Parathyroid adenoma (tissue), 2 donors: Measurements from ENCODE around the gene CILP.
A peak's percentile ranks its signal among the peaks of the same experiment; 100 is the strongest.

Source experiments
- H2AFZ ChIP-seq: fragments of 300-600 bp; sonication (generic); one replicate; pipeline ENCODE4 v1.7.0; 2017; ENCODE audit warnings: antibody characterized with exemption, mild to moderate bottlenecking
- H3K27ac ChIP-seq: fragments of 300-600 bp; sonication (generic); one replicate; pipeline ENCODE4 v1.7.0; 2017
- H3K27me3 ChIP-seq: fragments of 300-600 bp; sonication (generic); one replicate; pipeline ENCODE4 v1.7.0; 2017; ENCODE audit warnings: low read length; ENCODE audit not compliant: control insufficient read depth, insufficient read depth
- H3K36me3 ChIP-seq: fragments of 300-600 bp; sonication (generic); one replicate; pipeline ENCODE4 v1.7.0; 2017; ENCODE audit warnings: low read length; ENCODE audit not compliant: control insufficient read depth, insufficient read depth
- H3K4me1 ChIP-seq: fragments of 300-600 bp; sonication (generic); one replicate; pipeline ENCODE4 v1.7.0; 2017; ENCODE audit warnings: control low read depth
- H3K4me2 ChIP-seq: fragments of 300-600 bp; sonication (generic); one replicate; pipeline ENCODE4 v1.7.0; 2017; ENCODE audit warnings: low read length
- H3K4me3 ChIP-seq: fragments of 300-600 bp; sonication (generic); one replicate; pipeline ENCODE4 v1.7.0; 2017; ENCODE audit warnings: low read depth, low read length
- H3K79me2 ChIP-seq: fragments of 300-600 bp; sonication (generic); one replicate; pipeline ENCODE4 v1.7.0; 2017; ENCODE audit warnings: control low read depth
- H3K9ac ChIP-seq: fragments of 300-600 bp; sonication (generic); one replicate; pipeline ENCODE4 v1.7.0; 2017; ENCODE audit warnings: mild to moderate bottlenecking
- H3K9me3 ChIP-seq: fragments of 300-600 bp; sonication (generic); one replicate; pipeline ENCODE4 v1.7.0; 2017; ENCODE audit warnings: low read length; ENCODE audit not compliant: control insufficient read depth
- CTCF ChIP-seq: fragments of 300-600 bp; sonication (generic); IDR thresholded peaks from one replicate; pipeline ENCODE4 v1.7.0; 2017; ENCODE audit warnings: antibody characterized with exemption, mild to moderate bottlenecking
- donor health status: primary hyperparathyroidism.

Gene CILP

GRCh38 chr15:65210770-65211481, at the start of gene CILP:
TSS of gene CILP (minus strand) at chr15:65211473. CDS start at chr15:65209755, 1,718 bp downstream.
- H3K4me3 ChIP-seq: no peak within 1 kb of the TSS
- H2AFZ ChIP-seq: peak within 1 kb of the TSS; percentile 42
- no peaks in the 10 kb centered on the region for H3K27me3 ChIP-seq
- peak within 1 kb of the TSS; percentile 62 for H3K27ac ChIP-seq
- peaks cover 25% of the 10 kb centered on the region for H3K4me1 ChIP-seq
- H3K4me2 ChIP-seq: no peak within 1 kb of the TSS
- TF ChIP-seq CTCF: no peak
- H3K9me3 ChIP-seq: no peaks in the 10 kb centered on the region
- H3K79me2 ChIP-seq: no peaks in the 10 kb centered on the region
- H3K36me3 ChIP-seq: no peaks in the 10 kb centered on the region
- no peak within 1 kb of the TSS for H3K9ac ChIP-seq

- Histone ChIP-seq H3K79me2 (no peaks in the 10 kb centered on the region), H3K27me3 (no peaks in the 10 kb centered on the region), H3K9me3 (no peaks in the 10 kb centered on the region), H3K9ac (no peak overlapping the region), H3K27ac (no peak overlapping the region), H3K4me1 (no peaks in the 10 kb centered on the region), H2AFZ (no peak overlapping the region), H3K36me3 (no peaks in the 10 kb centered on the region), H3K4me3 (no peak overlapping the region), H3K4me2 (no peak overlapping the region)
- no peak for TF ChIP-seq CTCF
Observed at GRCh38 chr15:65260968-65261367, 49.7 kb upstream of the CILP start.

GRCh38 chr15:65259367-65259797, 48.1 kb upstream of the CILP start:
- Histone ChIP-seq H3K36me3 (no peaks in the 10 kb centered on the region), H3K79me2 (no peaks in the 10 kb centered on the region), H3K27ac (no peak overlapping the region), H3K4me1 (no peaks in the 10 kb centered on the region), H3K4me3 (no peak overlapping the region), H3K9ac (no peak overlapping the region), H3K27me3 (no peaks in the 10 kb centered on the region), H3K9me3 (no peaks in the 10 kb centered on the region), H2AFZ (no peak overlapping the region), H3K4me2 (no peak overlapping the region)
- TF ChIP-seq CTCF: no peak

GRCh38 chr15:65258375-65259262, 47.3 kb upstream of the CILP start:
- Histone ChIP-seq H3K27ac (no peak overlapping the region), H3K4me1 (no peaks in the 10 kb centered on the region), H3K79me2 (no peaks in the 10 kb centered on the region), H3K27me3 (no peaks in the 10 kb centered on the region), H2AFZ (no peak overlapping the region), H3K4me3 (no peak overlapping the region), H3K9ac (no peak overlapping the region), H3K9me3 (no peaks in the 10 kb centered on the region), H3K36me3 (no peaks in the 10 kb centered on the region), H3K4me2 (no peak overlapping the region)
- no peak for TF ChIP-seq CTCF
